ENCODE results near the gene CCDC87.
"Not testable (repeated sequence)": the region's sequence is repeated elsewhere in the genome, so short reads cannot be mapped to it uniquely, and the experiment has no call there.

The CCDC87 gene

DNA sequence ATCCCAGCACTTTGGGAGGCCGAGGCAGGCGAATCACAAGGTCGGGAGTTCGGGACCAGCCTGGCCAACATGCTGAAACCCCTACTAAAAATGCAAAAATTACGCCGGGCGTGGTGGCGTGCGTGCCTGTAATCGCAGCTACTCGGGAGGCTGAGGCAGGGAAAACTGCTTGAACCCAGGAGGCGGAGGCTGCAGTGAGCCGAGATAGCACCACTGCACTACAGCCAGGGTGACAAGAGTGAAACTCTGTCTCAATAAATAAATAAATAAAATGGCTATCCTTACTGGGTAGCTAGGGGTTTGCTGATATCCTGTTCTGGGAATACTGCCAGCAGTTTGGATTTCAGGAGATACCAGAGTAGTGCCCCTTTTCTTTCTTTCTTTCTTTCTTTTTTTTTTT lies 21.2 kb upstream of the CCDC87 start:
- no peak for DNase-seq (ENCODE audit: low spot score)

- DNase-seq (ENCODE audit: low spot score), result no peak
These were observed 19.6 kb upstream of the CCDC87 start for GRCh38 chr11:66612458-66612857.

GRCh38 chr11:66609721-66610617 lies 17.1 kb upstream of the CCDC87 start:
- no peak for DNase-seq (ENCODE audit: low spot score)

- no peak for DNase-seq (ENCODE audit: low spot score)
These were observed 14.4 kb upstream of the CCDC87 start for GRCh38 chr11:66607126-66607834.

DNA sequence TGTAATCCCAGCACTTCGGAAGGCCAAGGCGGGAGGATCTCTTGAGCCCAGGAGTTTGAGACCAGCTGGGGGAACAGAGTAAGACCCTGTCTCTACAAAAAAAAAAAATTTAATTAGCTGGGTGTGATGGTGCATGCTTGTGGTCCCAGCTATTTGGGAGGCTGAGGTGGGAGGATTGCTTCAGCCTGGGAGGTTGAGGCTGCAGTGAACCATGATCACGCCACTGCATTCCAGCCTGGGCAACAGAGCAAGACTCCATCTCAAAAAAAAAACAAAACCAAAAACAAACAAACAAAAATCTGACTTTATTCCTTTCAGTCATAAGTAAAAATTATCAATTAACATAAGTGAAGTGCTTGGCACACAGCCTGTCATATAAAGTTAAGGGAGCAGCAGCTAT lies 13.7 kb upstream of the CCDC87 start:
- DNase-seq (ENCODE audit: low spot score), result not testable (repeated sequence)

DNA sequence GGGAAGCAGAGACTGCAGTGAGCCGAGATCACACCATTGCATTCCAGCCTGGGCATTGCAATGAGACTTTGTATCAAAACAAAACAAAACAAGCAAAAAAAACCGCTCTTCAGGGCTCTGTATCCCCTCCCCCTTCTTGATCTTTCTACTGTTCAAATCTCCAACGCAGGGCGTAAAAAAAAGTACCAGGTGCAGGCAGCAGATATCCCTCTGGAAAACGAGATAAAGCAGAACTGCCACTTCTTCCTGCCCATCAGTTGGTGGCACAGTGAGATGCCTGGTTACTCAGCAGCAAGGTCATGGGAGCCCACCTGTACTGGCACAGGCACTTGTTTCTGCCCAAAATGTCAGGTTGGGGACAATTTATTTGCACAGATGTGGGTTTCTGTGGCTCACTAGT lies 11.3 kb upstream of the CCDC87 start:
- no peak for DNase-seq (ENCODE audit: low spot score)

GRCh38 chr11:66603072-66603471 lies 10.2 kb upstream of the CCDC87 start:
- no peak for DNase-seq (ENCODE audit: low spot score)

DNA sequence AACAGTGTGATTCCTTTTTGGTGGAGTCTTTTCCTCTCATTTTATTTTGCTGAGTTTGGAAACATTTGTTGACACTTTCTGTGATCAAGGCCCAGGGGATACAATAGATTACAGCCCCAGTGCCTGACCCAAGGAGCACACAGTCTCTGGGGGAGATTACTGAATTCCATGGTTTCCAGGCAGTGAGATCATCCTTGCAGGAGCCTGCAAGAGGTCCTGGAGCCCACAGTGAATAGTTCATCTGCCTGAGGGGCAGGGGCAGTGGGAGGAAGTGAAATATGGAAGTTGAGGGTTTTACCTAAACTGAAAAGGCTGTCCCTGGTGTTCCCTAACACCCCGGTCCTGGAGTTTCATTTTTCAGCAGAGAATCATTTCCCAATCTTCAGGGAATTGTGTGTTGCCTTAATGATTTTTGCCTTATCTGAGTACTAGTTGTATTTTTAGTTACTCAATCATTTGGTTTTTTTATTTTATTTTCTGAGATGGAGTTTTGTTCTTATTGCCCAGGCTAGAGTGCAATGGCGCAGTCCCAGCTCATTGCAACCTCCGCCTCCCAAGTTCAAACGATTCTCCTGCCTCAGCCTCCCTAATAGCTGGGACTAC lies 7.9 kb upstream of the CCDC87 start:
- no peak for DNase-seq (ENCODE audit: low spot score)

DNA sequence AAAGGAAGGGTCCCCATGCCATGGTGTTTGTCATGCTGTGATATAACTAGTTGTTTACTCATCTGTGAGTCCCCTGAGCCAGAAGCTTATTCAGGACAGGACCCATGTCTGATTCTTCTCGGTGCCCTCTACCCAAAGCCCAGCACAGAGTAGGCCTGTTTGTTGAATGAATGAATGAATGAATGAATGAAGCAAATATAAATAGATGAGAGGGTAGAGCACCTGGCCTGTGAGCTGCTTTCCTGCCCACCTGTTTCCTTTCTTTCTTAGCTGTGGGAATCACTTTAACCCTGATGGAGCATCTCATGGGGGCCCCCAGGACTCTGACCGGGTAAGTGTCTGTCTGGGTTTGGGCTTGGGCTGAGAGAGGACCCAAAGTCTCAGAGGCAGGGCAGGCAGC lies 7.4 kb upstream of the CCDC87 start:
- DNase-seq (ENCODE audit: low spot score), result no peak

DNA sequence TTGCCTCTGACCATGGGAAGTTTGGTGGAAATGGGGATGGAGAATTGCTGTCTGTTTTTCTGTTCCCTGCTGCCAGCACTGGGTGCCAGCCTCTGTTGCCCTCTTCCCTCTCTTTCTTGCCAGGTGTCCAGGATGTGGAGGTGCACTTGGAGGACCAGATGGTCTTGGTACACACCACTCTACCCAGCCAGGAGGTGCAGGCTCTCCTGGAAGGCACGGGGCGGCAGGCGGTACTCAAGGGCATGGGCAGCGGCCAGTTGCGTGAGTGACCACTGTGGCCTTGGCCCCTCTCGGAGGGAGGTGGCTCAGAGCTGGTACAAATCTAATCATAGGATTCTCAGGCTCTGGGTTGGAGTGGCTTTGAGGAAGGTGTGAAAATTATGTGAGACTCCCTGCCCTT lies 6.1 kb upstream of the CCDC87 start:
- DNase-seq (ENCODE audit: low spot score), result no peak

GRCh38 chr11:66595245-66595904 lies 2.5 kb upstream of the CCDC87 start:
- no peak for DNase-seq (ENCODE audit: low spot score)

DNA sequence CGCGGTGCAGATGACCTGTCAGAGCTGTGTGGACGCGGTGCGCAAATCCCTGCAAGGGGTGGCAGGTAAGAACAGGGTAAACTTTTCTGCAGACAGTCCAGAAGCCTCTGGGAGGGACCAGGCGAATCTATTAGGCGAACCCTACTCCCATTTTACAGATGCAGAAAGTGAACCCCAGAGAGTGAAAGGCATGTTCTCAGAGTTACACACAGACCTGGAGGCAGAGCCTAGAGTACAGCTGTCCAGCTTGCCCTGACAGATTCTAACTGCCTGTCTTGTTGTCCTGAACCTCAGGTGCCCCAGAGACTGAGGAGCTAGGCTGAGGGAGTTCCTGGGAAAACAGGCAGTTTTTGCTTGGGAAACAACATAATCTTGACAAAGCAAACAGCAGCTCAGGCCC lies 787 bp upstream of the CCDC87 start:
- no peak for DNase-seq (ENCODE audit: low spot score)

DNA sequence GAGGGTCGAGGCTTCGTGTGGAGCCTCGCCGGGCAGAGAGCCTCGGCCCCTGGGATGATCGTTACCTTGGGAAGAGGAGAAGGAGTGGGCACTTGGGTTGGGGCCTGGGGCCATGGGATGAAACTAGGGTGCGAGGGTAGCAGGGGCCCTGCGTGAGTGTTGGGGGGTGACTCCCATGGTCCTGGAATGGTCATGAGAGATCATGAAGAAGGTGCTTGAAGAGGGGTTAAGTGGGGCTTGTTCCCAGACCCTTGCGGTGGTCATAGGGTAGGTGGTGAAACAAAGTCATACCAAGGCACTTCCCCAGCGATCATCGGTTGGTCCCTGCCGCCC lies 406 bp upstream of the CCDC87 start:
- DNase-seq (ENCODE audit: low spot score), result no peak

GRCh38 chr11:66591175-66591574 lies 1.7 kb downstream of the CCDC87 start:
- no peak for DNase-seq (ENCODE audit: low spot score)

- no peak for DNase-seq (ENCODE audit: low spot score)
These were observed 2.7 kb downstream of the CCDC87 start for GRCh38 chr11:66589996-66590675.

DNA sequence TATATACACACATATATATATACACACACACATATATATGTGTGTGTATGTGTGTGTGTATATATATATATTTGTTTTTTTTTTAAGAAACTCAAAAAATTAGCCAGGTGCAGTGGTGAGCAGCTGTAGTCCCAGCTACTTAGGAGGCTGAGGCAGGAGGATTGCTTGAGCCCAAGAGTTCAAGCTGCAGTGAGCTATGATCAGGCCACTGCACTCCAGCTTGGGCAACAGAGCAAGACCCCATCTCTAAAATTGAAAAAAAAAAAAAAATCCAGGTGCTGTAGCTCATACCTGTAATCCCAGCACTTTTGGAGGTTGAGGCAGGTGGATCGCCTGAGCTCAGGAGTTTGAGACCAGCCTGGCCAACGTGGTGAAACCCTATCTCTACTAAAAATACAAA lies 3.5 kb downstream of the CCDC87 start:
- DNase-seq (ENCODE audit: low spot score), result not testable (repeated sequence)

DNA sequence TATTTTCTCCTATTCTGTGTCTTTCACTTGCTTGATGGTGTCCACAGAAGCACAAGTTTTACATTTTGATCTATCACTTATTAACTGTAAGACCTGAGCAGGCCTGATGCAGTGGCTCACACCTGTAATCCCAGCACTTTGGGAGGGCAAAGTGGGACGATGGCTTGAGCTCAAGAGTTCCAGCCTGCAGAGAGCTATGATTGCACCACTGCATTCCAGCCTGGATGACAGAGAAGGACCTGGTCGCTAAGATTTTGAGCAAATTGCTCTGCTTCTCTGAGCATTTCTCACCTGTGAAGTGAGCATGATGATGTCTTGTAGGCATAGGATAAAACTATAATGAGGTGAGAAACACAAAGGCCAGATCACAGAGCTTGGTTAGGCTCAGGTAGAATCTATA lies 6.7 kb downstream of the CCDC87 start:
- DNase-seq (ENCODE audit: low spot score), result no peak

GRCh38 chr11:66585447-66585846 lies 7.4 kb downstream of the CCDC87 start:
- not testable (repeated sequence) for DNase-seq (ENCODE audit: low spot score)

GRCh38 chr11:66582565-66583147 lies 10.2 kb downstream of the CCDC87 start:
- DNase-seq (ENCODE audit: low spot score), result not testable (repeated sequence)

GRCh38 chr11:66581261-66581660 lies 11.6 kb downstream of the CCDC87 start:
- no peak for DNase-seq (ENCODE audit: low spot score)

- no peak for DNase-seq (ENCODE audit: low spot score)
These were observed 12.1 kb downstream of the CCDC87 start for GRCh38 chr11:66580803-66581202.
